A549 treated with RU486 at 1 μM for 4 hours (cell line): ENCODE results near the gene SPATA2L. TPM values are rescaled to one million over a fixed set of nuclear protein-coding genes. Genes with fewer than 3 reads are reported as not detected.

Experiments
- total RNA-seq: library from RNA; stranded (reverse); fragments of 200-300 nt; extraction: Qiagen RNA extraction; gene quantifications from 5 replicates; pipeline ENCODE4 v1.2.3, GENCODE V29; 2022; ENCODE audit warnings: low read depth

Gene SPATA2L
- 7.7 to 12.8 TPM (median 11.0 TPM) in 5 replicates for total RNA-seq

GRCh38 chr16:89701425-89702406 is at the start of gene SPATA2L:
Gene SPATA2L, minus strand, starts transcription at chr16:89701705. Its CDS starts 473 bp downstream, at chr16:89701232.

GRCh38 chr16:89720813-89721545 is 19.5 kb upstream of the SPATA2L start, which contains the start of the genes VPS9D1 and ZNF276:
Gene VPS9D1, minus strand, starts transcription at chr16:89720898. Its CDS starts 37 bp downstream, at chr16:89720861.
Gene ZNF276, plus strand, starts transcription at chr16:89721537. Its CDS starts 104 bp downstream, at chr16:89721641.

GRCh38 chr16:89686520-89687091 is 14.9 kb downstream of the SPATA2L start, which contains the start of gene CDK10:
Gene CDK10, plus strand, starts transcription at chr16:89686689. Its CDS starts 22 bp downstream, at chr16:89686711.

GRCh38 chr16:89657442-89658220 is 43.9 kb downstream of the SPATA2L start, which contains the start of the genes CHMP1A and SPATA33:
Gene CHMP1A, minus strand, starts transcription at chr16:89657708. Its CDS starts 120 bp downstream, at chr16:89657588.
Gene SPATA33, plus strand, starts transcription at chr16:89657836. Its CDS starts 76 bp downstream, at chr16:89657912.

Other genes starting within 250 kb of the SPATA2L start
- 71.7 to 98.4 TPM (median 93.6 TPM) in 5 replicates for gene ANKRD11, start 211.1 kb downstream of the SPATA2L start, total RNA-seq
- 74.2 to 89.5 TPM (median 86.0 TPM) in 5 replicates for gene SPG7, start 193.3 kb downstream of the SPATA2L start, total RNA-seq
- gene RPL13, start 141.0 kb downstream of the SPATA2L start, total RNA-seq = 3,368 to 4,411 TPM (median 4,353 TPM) in 5 replicates
- gene CPNE7, start 125.9 kb downstream of the SPATA2L start, total RNA-seq = 41.6 to 67.2 TPM (median 63.9 TPM) in 5 replicates
- gene DPEP1, start 88.1 kb downstream of the SPATA2L start, total RNA-seq = 0.31 to 0.90 TPM (median 0.73 TPM) in 5 replicates
- 82.5 to 103 TPM (median 93.8 TPM) in 5 replicates for gene CHMP1A, start 44.0 kb downstream of the SPATA2L start, total RNA-seq
- gene SPATA33, start 43.9 kb downstream of the SPATA2L start, total RNA-seq = 13.4 to 20.2 TPM (median 16.2 TPM) in 5 replicates
- 36.5 to 50.8 TPM (median 48.9 TPM) in 5 replicates for gene CDK10, start 15.0 kb downstream of the SPATA2L start, total RNA-seq
- gene VPS9D1, start 19.2 kb upstream of the SPATA2L start, total RNA-seq = 2.3 to 5.1 TPM (median 3.9 TPM) in 5 replicates
- gene ZNF276, start 19.8 kb upstream of the SPATA2L start, total RNA-seq = 13.9 to 17.2 TPM (median 14.6 TPM) in 5 replicates
- 29.1 to 35.8 TPM (median 34.7 TPM) in 5 replicates for gene FANCA, start 114.9 kb upstream of the SPATA2L start, total RNA-seq
- 5.4 to 8.4 TPM (median 8.2 TPM) in 5 replicates for gene SPIRE2, start 126.8 kb upstream of the SPATA2L start, total RNA-seq
- 67.7 to 79.8 TPM (median 70.7 TPM) in 5 replicates for gene TCF25, start 171.9 kb upstream of the SPATA2L start, total RNA-seq
- 3.8 to 8.5 TPM (median 7.2 TPM) in 5 replicates for gene MC1R, start 217.2 kb upstream of the SPATA2L start, total RNA-seq
- 167 to 245 TPM (median 212 TPM) in 5 replicates for gene TUBB3, start 221.6 kb upstream of the SPATA2L start, total RNA-seq
- 81.0 to 112 TPM (median 105 TPM) in 5 replicates for gene DEF8, start 247.1 kb upstream of the SPATA2L start, total RNA-seq